Ammon's horn (tissue), 1 donor: ENCODE data around the gene GARNL3.

Experiments used
- DNase-seq: peaks from one replicate; pipeline ENCODE4 v3.0.0-alpha.2; 2016; ENCODE audit warnings: low spot score

Gene GARNL3

DNA sequence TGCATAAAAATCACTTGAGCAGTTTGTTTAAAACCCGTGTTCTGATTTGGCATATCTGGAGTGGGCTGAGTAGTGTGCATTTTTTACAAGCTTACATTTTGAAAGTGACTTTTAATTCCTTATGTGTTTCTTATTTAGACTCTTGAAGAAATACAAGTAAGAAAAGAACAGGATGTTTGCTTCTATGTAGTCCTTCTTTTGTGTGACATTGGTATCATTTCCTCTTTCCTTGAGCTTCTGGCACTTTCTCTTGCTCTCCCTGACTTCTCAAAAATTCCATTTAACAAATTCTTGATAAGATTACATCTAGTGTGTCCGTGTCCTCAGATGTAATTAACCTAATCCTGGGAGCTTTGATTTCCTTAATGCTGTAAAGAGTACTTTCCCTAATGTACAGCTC lies 12.5 kb downstream of the GARNL3 start:
- peak; percentile 44 for DNase-seq

DNA sequence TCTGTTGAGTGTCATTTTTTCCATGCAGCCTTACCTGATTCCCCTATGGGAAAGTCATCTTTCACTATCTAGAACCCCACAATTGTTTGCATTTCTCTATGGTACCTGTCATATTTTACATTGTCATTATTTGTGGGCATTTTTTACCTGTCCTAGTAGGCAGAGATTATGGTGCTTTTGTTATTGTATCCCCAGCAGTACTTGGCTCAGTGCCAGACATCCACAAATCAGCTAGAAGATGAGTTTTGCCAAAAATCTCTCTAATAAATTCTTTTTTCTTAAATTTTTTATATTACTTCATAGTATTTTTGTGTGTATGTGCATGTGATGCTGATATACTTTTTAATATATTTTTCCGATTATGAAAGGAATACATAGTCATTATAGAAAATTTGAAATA lies 13.2 kb downstream of the GARNL3 start:
- DNase-seq: no peak

DNA sequence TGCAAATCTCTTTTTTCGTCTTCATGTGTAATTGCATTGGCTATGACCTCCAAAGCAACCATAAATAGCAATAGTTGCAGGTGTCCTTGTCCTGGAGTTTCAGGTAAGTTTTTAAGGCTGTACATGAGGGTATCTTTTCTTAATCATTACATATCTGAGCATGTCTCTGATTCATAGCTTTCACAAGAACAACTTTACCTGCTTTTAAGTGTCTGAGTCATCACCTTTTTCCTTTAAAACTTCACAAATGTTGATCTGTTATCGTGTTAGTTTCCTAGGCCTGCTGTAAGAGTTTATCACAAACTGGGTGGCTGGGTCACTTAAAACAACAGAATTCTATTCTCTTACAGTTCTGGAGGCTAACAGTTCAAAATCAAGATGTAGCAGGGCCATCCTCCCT lies 13.8 kb downstream of the GARNL3 start:
- no peak for DNase-seq

DNA sequence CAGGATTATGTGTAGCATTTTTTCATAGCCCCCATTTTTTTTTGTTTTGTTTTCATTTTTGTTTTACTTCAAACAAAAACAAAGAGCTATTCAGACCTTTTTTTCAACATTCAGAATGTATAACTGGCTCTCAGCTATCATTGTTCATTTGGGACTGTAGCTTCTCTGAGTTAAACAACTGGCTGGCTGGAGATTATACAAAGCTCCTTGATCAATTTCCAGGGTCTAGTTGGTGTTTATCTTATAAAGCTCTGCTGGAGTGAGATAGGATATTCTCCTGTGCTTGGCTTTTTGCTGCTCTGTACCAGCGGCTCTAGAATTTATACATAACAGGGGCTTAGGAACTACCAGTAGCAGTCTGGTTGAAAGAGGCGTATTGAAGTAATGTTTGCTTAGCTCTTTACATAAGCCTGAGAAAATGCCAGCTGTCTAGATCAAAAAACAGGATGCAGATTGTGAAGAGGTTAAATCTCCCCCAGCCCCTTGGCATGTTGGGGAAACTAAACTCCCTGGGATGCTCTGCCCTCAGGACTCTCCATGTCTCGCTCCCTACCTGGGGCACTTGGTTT lies 15.2 kb downstream of the GARNL3 start:
- DNase-seq: no peak

DNA sequence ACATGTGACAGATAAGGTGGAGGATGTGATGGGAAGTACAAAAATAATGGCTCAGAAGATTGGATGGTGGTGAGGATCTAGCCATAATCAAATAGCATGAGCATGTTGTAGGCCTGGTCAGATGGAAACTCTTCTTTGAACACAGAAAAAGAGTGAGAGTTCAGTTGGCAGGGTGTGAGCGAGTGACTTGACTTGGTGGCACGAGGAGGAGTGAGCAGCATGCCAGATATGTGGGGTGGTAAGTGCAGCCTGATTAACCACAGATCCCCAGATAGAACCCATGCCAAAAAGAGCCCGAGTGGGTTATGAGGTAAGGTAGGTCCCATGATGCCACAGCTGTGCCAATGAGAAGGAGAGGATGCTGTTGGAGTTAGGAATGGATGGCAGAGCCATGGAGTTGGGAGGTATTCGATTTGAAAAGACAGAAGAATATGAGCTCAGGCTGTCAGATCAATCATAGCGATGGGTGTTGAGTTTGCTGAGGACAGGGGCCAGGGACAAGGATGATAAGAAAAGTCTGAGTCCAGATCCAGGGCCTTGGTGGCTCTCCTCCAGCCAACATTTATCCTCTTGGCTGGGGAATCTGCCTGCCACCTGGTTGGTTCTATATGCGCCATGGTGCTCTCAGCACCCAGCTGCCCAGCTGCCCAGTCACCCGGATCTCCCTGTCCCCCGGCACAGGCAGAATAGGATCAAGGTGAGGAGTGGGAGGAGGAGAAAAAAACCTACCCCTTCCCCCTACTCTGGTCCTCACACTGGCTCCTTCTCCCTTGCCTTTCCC lies 16.5 kb downstream of the GARNL3 start:
- no peak for DNase-seq

DNA sequence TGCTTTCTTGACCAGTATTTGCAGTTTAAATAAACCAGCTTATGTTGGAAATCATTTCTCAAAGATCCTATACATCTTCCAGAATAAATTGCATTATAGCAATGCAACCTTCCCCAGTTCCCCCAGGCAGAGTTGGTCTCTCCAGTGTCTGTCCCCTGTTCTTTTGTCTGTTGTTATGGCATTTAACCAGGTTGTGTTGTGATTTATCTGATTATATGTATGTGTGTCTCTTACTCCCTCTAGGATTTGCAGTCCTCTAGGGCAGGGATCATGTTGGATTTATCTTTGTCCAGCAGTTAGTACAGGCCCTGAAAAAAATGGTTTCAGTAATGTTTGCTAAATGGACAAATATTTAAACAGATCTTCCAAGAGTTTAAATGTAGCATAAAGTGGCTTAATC lies 17.3 kb downstream of the GARNL3 start:
- DNase-seq: no peak

DNA sequence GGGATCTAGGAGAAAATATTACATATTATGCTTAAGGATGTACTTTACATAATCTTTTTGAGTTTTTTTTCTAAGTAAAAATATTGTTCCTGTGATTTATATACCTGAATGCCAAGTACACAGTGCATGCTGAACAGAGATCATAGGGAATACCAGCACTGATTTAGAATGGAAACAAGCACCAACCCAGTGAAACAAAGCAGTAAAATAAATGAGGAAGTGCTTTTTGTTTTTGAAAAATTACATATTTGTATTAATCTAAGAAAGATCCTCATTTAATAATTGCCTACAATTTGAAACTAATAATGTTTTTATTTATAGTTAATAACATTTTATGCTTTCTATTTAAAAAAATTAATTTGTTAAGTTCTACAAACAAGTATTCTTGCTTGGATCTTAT lies 18.0 kb downstream of the GARNL3 start:
- DNase-seq: no peak

DNA sequence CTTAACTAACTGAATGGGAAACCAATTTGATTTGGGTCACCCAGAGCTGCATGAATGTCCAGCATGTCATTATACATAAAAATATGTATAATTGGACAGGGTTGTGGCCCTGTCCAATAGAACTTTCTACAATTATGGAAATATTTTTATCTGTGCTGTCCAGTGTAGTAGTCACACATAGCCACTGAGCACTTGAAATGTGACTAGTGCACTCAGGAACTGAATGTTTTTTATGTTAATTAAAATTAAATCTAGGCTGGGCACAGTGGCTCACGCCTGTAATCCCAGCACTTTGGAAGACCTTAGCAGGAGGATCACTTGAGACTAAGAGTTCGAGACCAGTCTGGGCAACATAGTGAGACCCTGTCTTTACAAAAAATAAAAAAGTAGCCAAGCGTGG lies 18.6 kb downstream of the GARNL3 start:
- DNase-seq: no peak

DNA sequence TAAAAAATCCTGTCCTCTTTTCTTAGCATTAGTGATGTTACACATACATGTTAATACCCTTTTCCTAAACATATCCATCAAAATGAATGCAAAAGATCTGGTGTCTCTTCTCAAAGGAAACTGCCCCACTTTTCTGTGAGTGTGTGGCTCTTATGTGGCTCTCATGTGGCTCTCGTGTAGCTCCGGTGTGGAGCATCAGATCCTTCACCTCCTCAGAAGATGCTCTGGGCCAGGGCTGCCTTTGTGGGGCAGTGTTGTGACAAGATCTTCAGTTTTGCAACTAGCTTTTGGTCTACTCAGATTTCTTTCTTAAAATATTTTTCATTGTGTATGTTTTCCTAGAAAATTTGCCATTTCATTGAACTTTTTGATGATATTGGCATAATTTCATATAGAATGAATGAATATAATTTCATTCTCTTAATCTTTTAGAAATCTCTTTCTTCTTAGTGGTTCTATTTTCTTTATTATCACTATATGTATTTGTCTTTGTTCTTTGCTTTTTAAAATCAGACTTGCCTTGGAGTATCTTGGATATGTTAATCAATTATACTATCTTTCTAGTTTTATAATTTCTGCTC lies 19.4 kb downstream of the GARNL3 start:
- DNase-seq: peak; percentile 78

DNA sequence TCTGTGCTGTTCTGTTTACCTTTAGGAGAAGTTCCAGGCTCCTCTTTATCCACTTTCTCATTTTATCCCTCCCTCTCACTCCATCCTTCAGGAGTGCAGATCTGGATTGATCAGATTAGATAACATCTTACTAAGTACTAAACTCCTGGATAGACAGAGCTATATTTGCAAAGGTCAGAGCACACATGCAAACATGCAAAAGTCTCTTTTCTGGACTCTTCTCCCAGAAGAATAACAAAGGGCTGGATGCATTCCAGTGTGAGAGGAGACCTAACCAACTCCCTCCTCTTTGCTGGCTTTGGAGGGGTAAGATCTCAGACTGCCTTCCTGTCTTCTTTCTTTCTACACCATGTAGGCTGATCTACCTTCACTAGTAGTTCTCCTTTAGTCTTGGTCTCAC lies 21.4 kb downstream of the GARNL3 start:
- no peak for DNase-seq

DNA sequence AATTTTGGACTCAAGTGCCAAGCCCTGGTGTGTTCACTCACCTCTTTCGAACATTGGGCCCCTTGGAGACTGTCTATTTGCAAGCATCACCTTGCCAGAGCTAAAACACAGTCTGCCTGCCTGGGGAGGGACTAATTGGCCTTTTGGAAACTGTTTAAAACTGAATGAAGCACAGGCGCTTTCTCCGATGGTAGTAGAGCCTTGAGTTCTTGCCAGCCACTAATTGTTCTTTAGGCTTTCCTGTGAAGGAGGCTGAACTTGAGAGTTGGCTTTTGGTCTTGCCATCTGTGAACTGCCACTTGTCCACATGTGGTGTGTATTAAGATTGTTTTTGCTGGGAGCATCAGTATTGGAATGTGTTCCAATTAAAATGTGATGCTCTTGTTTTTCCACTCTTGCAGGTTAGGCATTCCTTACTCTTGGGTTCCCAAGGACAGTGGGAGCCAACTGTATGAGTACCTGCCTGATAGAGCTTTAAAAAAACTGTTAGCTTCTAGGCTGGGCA lies 26.0 kb downstream of the GARNL3 start:
- DNase-seq: no peak

DNA sequence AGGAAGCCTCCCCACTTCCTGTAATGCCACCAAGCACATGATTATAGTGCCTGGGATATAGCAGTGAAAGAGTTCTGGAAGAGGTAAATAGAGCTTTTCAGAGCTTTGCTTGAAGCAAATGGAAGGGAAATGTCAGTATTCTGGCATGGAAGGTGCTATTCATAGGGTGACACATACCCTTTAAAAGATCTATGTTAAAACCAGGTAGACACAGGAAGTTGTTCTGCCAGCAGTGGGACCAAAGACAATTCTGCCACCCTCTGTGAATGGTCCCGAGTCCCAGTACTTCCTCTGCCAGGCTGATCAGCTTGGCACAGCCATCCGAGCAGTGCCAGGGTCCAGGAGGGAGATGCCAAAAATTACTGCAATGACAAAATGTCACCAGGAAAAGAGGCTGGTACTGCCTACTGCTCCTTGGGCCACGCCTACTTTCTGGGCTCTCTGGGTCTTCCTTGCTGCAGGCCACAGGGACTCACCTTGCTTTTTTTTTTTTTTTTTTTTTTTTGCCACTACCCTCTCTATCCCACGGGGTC lies 26.7 kb downstream of the GARNL3 start:
- peak; percentile 33 for DNase-seq

DNA sequence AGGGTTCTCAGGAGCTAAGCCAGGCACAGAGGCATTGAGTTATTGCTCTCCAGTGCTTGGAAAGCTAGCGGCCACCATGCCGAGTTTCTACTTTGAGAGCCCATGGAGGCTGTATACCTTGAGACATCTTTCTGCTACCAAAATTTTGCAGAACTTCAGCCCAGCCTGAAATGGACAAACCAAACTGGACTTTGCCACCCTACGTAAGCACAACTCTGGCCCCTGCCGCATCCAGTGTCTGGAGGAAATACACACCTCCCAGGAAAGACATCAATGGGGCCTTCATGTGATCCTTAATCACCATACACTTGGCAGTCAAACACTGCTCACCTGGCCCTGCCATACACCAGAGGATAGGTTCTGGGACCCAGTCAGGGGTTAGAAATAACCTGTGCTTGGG lies 27.8 kb downstream of the GARNL3 start:
- no peak for DNase-seq

DNA sequence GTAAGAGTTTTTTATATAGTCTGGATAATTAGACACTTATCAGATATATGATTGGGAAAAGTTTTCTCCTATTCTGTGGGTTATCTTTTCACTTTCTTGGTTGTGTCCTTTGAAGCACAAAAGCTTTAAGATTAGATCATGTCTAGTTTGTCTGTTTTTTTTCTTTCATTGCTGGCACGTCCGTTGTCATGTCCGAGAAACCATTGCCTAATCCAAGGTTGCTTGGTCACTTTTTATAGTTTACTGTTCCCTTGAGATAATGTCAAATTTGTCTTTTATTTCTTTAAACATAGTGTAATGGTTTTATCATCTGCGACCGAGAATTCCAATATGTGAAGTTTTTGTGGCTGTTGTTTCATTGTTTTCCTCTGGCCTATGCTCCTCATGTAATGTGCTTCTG lies 28.8 kb downstream of the GARNL3 start:
- no peak for DNase-seq

DNA sequence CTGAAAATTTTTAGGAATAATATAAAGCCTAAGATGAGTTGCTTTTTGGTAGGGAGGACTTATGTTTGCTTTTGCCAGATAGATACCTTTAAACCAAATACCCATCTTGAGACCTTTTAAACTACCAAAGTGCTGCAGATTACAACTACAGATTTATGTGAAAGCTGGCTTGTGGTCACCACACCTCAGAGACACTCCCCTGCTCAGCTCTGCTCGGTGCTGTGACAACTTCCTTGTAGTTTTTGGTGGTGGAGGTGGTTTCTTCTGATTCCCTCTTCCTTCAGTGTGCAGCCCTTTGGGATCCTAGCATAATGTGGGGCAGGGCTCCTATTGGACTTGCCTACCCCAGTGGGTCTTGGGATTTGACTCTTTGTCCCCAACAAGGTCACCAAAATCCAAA lies 29.2 kb downstream of the GARNL3 start:
- DNase-seq: no peak

DNA sequence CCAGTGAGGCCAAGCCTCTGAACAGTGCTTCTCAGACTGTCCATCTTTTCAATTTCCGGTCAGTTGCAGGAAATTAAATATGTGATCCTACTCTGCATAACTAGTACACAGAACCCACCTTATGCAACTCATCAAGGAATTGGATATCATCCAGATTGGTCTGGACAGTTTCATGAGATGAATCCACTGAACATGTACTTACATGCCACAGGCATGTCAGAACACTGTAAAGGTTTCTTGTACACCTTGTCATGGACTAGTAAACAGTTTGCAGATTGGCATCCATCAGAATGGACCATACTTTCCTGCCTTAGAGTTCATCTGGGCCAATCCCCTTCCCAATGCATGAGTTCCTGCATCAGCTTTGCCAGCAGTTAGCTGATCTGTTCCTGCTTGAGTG lies 30.4 kb downstream of the GARNL3 start:
- DNase-seq: no peak

DNA sequence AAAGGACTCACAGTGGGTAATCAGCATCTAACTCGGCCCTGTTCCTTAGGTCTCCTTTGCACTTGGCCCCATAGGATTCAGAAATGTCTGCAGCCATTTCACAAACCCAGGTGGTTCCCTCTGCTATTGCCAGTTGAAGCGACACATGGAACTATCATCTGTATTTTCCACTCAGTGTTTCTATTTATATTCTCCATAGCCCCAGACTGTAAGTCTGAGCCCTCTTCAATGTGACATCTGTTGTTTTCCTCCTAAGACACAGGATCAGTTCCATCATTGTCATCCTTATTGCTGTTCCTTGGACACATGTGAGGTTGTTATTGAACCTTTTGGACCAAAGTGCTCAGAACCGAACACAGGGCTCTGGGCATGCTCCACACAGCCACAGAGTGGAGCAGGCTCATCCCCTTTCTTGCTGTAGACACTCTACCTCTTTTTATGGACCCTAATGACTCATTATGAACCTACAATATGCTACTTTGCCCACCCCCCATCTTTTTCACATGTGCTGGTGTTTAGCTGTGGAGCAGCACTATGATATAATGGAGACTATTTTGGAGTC lies 36.4 kb downstream of the GARNL3 start:
- no peak for DNase-seq

DNA sequence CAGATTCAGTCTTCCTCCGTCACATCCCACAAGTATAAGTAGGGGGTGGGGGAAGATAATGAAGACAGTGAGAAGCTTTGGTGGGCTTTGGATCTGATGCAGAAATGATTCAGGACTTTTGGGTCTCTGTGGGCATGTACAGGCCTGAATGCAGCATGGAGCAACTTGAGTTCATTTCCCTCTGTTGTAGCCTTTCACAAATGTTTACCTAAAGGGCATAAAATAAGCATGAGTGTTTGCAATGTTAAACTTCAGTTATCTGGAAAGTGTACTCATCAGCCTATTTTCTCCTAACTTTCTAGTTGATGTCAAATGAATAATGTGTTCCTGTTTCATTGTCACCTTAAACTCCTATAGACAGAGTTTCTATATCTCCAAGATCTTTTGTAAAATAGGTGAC lies 39.3 kb downstream of the GARNL3 start:
- no peak for DNase-seq

DNA sequence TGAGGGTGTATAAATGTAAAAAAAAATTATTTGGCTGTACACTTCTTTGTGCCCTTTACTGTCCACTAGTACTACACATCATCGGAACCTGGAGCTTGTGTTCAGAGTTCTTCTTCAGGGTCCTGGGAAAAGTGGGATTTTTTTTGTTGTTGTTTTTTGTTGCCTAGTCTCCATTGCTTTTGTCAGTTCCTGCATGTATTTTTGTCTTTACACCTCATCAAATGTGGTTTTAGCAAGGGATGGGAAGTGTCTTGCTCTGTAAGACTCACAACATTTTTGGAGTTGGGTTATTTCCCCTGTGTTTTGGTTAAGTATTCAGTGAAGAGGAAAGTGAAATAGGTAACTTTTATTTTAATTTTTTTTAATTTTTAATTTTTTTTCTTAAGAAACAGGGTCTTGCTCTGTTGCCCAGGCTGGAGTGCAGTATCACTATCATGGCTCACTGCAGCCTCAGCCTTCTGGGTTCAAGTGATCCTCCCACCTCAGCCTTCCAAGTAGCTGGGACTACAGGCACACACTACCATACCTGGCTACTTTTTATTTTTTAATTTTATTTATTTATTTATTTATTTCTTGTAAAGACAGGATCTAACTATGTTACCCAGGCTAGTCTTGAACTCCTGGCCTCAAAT lies 40.7 kb downstream of the GARNL3 start:
- DNase-seq: no peak

DNA sequence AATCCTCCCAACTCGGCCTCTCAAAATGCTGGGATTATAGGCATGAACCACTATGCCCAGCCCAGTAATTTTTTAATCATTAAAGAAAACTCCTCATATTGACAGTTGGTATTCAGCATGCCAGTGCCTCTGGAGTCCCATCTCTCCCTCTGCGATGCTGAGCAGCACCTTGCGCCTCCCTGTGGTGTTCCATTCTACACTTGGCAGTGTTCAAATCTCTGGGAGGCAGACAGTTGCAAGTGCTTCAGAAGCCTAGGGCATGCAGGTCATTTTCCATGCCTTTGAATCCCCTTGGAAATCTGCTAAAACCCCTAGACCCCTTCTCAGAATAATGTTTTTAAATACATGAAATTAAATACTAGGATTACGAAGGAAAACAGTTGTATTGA lies 41.3 kb downstream of the GARNL3 start:
- no peak for DNase-seq

DNA sequence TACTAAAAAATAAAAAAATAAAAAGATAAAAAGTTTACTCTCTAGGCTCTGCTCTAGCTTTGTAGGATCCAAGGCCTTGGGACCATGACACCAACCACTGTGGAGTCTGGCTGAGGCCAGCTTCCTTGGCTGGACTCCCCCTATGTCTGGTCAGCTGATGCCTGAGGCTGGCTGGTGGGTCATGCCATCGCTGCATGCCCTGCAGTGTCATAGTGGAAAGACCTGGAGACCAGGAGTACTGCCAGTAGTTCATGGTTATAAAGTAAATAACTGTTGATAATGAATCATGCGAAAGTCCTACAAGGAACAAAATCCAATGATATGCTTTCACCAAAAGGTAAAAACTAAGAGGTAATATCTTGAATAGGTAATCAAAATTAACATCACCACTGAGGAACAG lies 43.2 kb downstream of the GARNL3 start:
- DNase-seq: peak; percentile 40

DNA sequence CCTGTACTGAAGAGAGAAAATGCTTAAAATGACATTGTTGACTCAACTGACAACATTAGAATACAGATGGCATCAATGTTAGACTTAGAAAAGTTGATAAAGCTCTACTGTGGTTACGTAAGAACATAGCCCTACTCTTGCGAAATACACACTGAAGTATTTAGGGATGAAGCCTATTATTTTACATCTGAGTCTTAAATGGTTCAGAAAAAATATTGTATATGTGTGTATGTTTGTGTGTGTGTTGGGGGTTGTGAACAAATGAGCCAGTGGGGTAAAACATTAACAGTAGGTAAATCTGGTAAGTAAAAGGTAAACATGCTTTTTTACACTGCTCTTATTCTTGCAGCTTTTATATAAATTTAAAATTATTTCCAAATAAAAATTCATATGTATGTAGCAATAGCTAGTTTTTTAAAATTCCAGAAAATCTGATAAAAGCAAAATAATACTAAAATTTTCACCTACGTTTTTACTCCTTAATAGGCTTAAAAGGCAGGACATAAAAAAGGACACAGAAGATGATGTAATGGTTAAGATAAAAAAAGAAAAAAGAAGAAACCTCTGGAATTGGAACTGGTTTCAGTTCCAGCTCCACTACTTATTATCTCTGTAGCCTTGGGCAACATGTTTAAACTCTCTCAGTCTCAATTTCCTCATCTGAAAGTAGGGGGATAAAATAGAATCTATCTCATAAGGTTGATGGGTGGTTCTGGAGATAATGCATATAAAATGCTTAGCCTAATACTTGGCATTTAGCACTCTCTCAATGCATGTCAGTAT lies 44.3 kb downstream of the GARNL3 start:
- no peak for DNase-seq
